Myocyte (in vitro differentiated cells): ENCODE results near the gene SH3RF3. TPM values are rescaled to one million over a fixed set of nuclear protein-coding genes. Genes with fewer than 3 reads are reported as not detected.

Experiments
- DNase-seq: peaks from one replicate; pipeline ENCODE4 v3.0.0-alpha.2; 2012; ENCODE audit warnings: low read depth
- total RNA-seq: library from RNA; depleted of rRNA; stranded (reverse); fragments of >200 nt; gene quantifications from 2 replicates; pipeline ENCODE4 v1.2.3, GENCODE V29; 2014

Gene SH3RF3
- total RNA-seq, 1 donor from 2014 or later = 5.3 TPM

- no peak for DNase-seq
Observed at GRCh38 chr2:109348190-109348589, 219.2 kb downstream of the SH3RF3 start.

- no peak for DNase-seq
Observed at GRCh38 chr2:109348671-109349502, 219.9 kb downstream of the SH3RF3 start.

GRCh38 chr2:109349503-109350465 lies 220.8 kb downstream of the SH3RF3 start:
- peak; percentile 84 for DNase-seq

- DNase-seq = no peak
Observed at GRCh38 chr2:109350526-109350925, 221.5 kb downstream of the SH3RF3 start.

- DNase-seq = peak; percentile 98
Observed at GRCh38 chr2:109351164-109351756, 222.3 kb downstream of the SH3RF3 start.

- DNase-seq = no peak
Observed at GRCh38 chr2:109352056-109352897, 223.3 kb downstream of the SH3RF3 start.

GRCh38 chr2:109352898-109353689 lies 224.1 kb downstream of the SH3RF3 start:
- DNase-seq = peak; percentile 45

GRCh38 chr2:109353806-109354745 lies 225.1 kb downstream of the SH3RF3 start:
- no peak for DNase-seq

- DNase-seq = no peak
Observed at GRCh38 chr2:109355192-109355843, 226.3 kb downstream of the SH3RF3 start.

GRCh38 chr2:109356324-109357035 lies 227.5 kb downstream of the SH3RF3 start:
- no peak for DNase-seq

GRCh38 chr2:109364217-109364616 lies 235.2 kb downstream of the SH3RF3 start:
- DNase-seq = no peak

- DNase-seq = no peak
Observed at GRCh38 chr2:109365131-109365530, 236.1 kb downstream of the SH3RF3 start.

GRCh38 chr2:109367683-109368082 lies 238.7 kb downstream of the SH3RF3 start:
- DNase-seq = no peak

GRCh38 chr2:109368798-109369197 lies 239.8 kb downstream of the SH3RF3 start:
- DNase-seq = no peak

GRCh38 chr2:109369671-109370191 lies 240.7 kb downstream of the SH3RF3 start:
- no peak for DNase-seq

- no peak for DNase-seq
Observed at GRCh38 chr2:109370399-109371035, 241.5 kb downstream of the SH3RF3 start.
